ENCODE results near the gene YOD1.

Gene YOD1

DNA sequence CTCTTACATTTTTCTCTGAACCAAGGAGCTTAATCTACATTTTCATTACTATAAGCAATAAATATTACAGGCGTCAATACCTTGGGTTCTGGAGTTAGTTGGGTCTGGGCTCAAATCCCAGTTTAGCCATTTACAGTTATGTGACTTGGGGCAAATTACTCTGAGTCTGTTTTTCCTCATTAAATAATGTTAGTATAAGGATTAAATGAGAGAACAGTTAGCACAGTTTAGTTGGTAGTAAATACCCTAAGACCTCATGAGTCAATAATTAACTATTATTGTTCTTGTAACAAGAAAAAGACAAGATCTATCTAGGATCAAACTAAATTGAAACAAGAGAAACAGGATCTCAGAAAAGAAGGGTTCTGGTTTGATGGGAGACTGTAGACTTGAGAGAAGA lies 23.1 kb downstream of the YOD1 start:
- Histone ChIP-seq H3K27ac (no peak overlapping the region), H3K36me3 (no peaks in the 10 kb centered on the region), H3K27me3 (ENCODE audit: insufficient read depth, low read depth, severe bottlenecking) (peaks cover 98% of the 10 kb centered on the region), H3K4me3 (ENCODE audit: low read depth, low read length) (no peak overlapping the region), H3K9me3 (ENCODE audit: severe bottlenecking) (peaks cover 2% of the 10 kb centered on the region)
- no peak for DNase-seq
- TF ChIP-seq, protein P1, sequence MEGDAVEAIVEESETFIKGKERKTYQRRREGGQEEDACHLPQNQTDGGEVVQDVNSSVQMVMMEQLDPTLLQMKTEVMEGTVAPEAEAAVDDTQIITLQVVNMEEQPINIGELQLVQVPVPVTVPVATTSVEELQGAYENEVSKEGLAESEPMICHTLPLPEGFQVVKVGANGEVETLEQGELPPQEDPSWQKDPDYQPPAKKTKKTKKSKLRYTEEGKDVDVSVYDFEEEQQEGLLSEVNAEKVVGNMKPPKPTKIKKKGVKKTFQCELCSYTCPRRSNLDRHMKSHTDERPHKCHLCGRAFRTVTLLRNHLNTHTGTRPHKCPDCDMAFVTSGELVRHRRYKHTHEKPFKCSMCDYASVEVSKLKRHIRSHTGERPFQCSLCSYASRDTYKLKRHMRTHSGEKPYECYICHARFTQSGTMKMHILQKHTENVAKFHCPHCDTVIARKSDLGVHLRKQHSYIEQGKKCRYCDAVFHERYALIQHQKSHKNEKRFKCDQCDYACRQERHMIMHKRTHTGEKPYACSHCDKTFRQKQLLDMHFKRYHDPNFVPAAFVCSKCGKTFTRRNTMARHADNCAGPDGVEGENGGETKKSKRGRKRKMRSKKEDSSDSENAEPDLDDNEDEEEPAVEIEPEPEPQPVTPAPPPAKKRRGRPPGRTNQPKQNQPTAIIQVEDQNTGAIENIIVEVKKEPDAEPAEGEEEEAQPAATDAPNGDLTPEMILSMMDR (IDR thresholded peaks at IDR 0.05; ENCODE audit: low read depth, low read length): no peak

DNA sequence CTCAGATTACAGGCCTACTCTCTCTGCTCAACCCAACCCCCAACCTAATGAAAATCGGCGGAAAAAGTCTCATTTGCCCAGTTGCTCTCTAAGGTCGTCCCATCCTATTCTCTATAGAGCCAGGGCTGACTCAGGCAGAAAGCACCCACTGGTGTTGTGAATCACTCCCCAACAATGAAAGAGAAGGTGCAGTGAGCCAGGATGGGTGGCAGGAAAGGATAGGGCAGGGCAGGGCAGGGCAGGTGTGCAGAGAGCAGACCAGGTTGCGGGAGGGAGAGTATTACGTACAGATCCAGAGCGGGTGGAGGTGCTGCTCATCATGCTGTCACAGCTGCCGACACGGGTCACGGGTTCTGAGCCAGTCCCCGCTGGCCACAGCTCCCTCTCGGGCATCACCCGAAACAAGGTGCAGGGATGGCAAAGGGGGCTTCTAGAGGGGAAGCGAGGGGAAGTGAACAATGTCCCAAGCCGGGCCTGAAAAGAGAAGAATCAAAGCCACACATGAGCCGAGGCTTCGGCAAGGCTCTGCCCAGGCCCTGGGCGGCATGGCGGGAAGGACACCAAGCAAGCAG lies 23.7 kb downstream of the YOD1 start:
- Histone ChIP-seq H3K4me3 (ENCODE audit: low read depth, low read length) (no peak overlapping the region), H3K27me3 (ENCODE audit: insufficient read depth, low read depth, severe bottlenecking) (peaks cover 98% of the 10 kb centered on the region)

DNA sequence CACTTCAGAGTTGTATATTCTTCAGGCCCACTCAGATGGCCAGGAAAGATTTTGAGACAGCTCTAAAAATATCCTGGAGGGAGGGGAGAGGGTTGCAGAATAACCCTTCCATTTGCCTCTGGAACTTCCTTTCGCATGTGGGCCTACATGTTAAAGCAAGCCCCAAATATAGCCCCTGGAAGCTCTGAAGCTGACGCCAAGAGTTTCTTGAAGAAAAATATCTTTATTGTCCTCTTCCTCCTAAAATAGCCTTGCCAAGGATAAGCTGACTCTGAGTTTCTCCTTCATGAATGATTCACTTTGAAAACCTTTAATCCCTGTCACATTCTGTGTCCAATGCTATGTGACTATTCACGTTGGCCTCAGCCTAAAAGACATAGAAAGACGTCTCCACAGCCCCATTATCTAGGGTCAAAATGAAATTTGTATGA lies 24.9 kb downstream of the YOD1 start:
- Histone ChIP-seq H3K9me3 (ENCODE audit: severe bottlenecking) (peaks cover 2% of the 10 kb centered on the region), H3K36me3 (no peaks in the 10 kb centered on the region), H3K4me3 (ENCODE audit: low read depth, low read length) (no peak overlapping the region), H3K27me3 (ENCODE audit: insufficient read depth, low read depth, severe bottlenecking) (peaks cover 98% of the 10 kb centered on the region), H3K27ac (no peak overlapping the region)
- TF ChIP-seq, protein P1 (IDR thresholded peaks at IDR 0.05; ENCODE audit: low read depth, low read length): no peak
- DNase-seq: no peak

More for the DNA sequence above, 23.7 kb downstream of the YOD1 start:
- TF ChIP-seq, protein P1 (IDR thresholded peaks at IDR 0.05; ENCODE audit: low read depth, low read length): no peak
- DNase-seq: no peak
- Histone ChIP-seq H3K9me3 (ENCODE audit: severe bottlenecking) (peaks cover 2% of the 10 kb centered on the region), H3K27ac (no peak overlapping the region), H3K36me3 (no peaks in the 10 kb centered on the region)

DNA sequence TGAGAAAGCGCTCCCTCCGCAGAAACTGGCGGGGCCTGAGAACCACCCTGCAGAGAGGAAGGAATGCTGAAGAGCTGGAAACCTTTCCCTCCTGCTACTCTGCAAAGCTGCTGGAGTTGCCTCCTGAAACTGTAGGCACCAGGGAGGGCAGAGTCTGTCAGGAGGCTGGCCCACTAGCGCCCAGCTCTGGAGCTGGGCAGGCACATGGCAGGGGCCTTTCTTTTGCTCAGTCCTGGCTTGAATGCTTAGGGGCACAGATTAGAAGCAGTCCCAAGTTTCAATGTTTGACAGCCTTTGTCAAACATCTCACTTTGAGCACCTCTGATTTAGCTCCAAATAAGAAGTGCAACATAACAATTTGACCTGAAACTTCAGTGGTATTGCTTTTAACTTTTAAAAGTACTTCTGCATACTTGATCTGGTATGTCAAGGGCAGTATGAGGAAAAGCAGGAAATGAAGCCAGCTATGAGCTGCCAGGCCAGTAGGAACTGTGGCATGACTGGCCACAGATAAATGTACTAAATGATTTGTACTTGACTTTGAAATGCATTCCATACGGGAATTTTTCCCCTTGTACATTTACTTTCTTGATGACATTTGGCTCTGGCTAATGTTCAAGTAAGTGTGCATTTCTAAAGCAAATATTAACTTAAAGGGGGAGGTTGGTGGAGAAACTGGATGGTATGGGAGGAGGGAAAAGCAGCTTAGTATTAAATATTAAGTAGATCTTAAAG lies 25.7 kb downstream of the YOD1 start:
- no peak overlapping the region for H3K27ac ChIP-seq
- no peak overlapping the region for H3K4me3 ChIP-seq (ENCODE audit: low read depth, low read length)
- no peak for DNase-seq

DNA sequence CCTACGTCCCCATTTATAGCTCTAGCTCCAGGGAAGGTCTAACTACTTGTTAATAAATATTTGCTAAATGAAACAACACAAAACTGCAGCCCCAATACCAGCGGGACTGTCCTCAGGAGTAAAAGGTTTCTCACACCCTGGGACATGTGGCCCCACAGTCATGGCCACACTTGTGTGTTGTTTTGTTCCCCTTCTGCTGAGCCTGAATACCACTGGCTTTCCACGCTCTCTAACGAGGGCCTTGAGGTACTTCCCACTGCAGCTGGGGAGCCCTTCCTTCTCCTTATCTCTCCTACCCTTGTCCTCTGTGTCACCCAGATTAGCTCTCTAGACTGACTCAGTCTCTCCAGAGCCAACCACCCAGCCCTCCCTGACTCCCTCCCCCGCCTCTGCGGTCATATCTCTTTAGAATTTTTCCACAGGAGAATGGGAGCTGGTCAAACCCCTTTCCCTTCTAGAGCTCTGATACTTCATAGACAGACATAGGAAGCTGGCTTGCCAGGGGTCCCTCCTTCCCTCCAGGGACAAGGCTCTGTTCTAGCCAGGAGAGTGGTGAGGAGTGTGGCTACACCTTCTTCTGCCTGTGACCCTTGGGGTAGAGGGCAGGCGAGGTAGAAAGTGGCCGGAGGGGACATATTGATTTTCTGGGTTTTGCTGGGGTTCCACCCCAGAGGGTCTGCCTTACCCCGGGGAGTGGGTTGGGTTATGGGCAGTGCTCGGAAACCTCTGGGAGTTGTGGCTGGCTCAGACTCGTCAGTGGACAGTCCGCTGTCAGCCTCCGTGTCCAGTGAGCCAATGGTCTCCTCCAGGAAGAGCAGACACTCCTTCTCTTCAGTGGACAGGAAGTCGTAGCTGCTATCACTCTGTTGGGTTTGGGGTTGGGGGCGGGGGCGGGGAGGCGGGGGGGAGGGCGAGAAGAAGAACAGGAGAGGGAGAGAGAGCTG lies 26.5 kb downstream of the YOD1 start:
- TF ChIP-seq, protein P1 (IDR thresholded peaks at IDR 0.05; ENCODE audit: low read depth, low read length): no peak
- Histone ChIP-seq H3K9me3 (ENCODE audit: severe bottlenecking) (peaks cover 2% of the 10 kb centered on the region), H3K4me3 (ENCODE audit: low read depth, low read length) (no peak overlapping the region), H3K27ac (no peak overlapping the region), H3K36me3 (no peaks in the 10 kb centered on the region), H3K27me3 (ENCODE audit: insufficient read depth, low read depth, severe bottlenecking) (peaks cover 98% of the 10 kb centered on the region)
- DNase-seq: no peak

More for the DNA sequence above, 25.7 kb downstream of the YOD1 start:
- Histone ChIP-seq H3K27me3 (ENCODE audit: insufficient read depth, low read depth, severe bottlenecking) (peaks cover 98% of the 10 kb centered on the region), H3K36me3 (no peaks in the 10 kb centered on the region), H3K9me3 (ENCODE audit: severe bottlenecking) (peaks cover 2% of the 10 kb centered on the region)
- TF ChIP-seq, protein P1 (IDR thresholded peaks at IDR 0.05; ENCODE audit: low read depth, low read length): no peak

Measured in WERI-Rb-1 (cell line).